Activated CD8-positive, alpha-beta memory T cell treated with anti-CD3 and anti-CD28 coated beads for 36 hours (primary cell): ENCODE measurements around the gene PNPLA6. TPM values are rescaled to one million over a fixed set of nuclear protein-coding genes. Genes with fewer than 3 reads are reported as not detected.
"Not testable (repeated sequence)": the region's sequence is repeated elsewhere in the genome, so short reads cannot be mapped to it uniquely, and the experiment has no call there.

Source experiments
- CTCF ChIA-PET: fragments of 350-600 bp; sonication (Branson Sonifier 250); formaldehyde crosslinking; loops from one replicate; lab custom pipeline; 2021; ENCODE audit warnings: antibody characterized with exemption; lab: Charles Lee
- POLR2A ChIA-PET: fragments of 350-600 bp; sonication (Branson Sonifier 250); formaldehyde crosslinking; loops from one replicate; lab custom pipeline; 2021; ENCODE audit warnings: antibody characterized with exemption; lab: Charles Lee
- total RNA-seq, 2 experiments: library from RNA; stranded (reverse); gene quantifications; one replicate each; pipeline ENCODE4 v1.2.3, GENCODE V29; 2021

The PNPLA6 gene
- total RNA-seq, 2 experiments from 2014 or later = 114 to 115 TPM

GRCh38 chr19:7527516-7528191 lies 7.9 kb upstream of the PNPLA6 start:
- ChIA-PET POLR2A (interaction anchor here (0.6 kb wide), 1 partner anchor 69 kb away, joined by 4 read pairs; no protein-coding TSS in a partner anchor), CTCF (interaction anchor here (0.6 kb wide), 1 partner anchor 942 kb away, joined by 3 read pairs; no protein-coding TSS in a partner anchor)

GRCh38 chr19:7528192-7528519 lies 7.4 kb upstream of the PNPLA6 start:
- ChIA-PET POLR2A (no interaction called here), CTCF (no interaction called here)

GRCh38 chr19:7528522-7529245 lies 6.8 kb upstream of the PNPLA6 start:
- ChIA-PET POLR2A (no interaction called here), CTCF (no interaction called here)

- ChIA-PET POLR2A (no interaction called here), CTCF (no interaction called here)
These were observed 6.3 kb upstream of the PNPLA6 start for GRCh38 chr19:7529246-7529600.

GRCh38 chr19:7529610-7530490 lies 5.7 kb upstream of the PNPLA6 start:
- CTCF ChIA-PET = no interaction called here
- POLR2A ChIA-PET = no interaction called here

GRCh38 chr19:7533281-7533885 lies 2.1 kb upstream of the PNPLA6 start:
- POLR2A ChIA-PET = interaction anchor here (0.6 to 0.8 kb wide), 3 partner anchors 11 to 188 kb away, joined by 3 to 6 read pairs (median 3); partner anchors contain the start of gene MCOLN1
- CTCF ChIA-PET = interaction anchor here (1.0 kb wide), 1 partner anchor 10 kb away, joined by 6 read pairs; no protein-coding TSS in a partner anchor

- ChIA-PET POLR2A (interaction anchor here (0.6 to 1.0 kb wide), 3 partner anchors 12 to 372 kb away, joined by 3 read pairs; no protein-coding TSS in a partner anchor), CTCF (interaction anchor here (0.6 to 1.4 kb wide), 2 partner anchors 141 to 180 kb away, joined by 3 to 5 read pairs; no protein-coding TSS in a partner anchor)
These were observed 1.5 kb upstream of the PNPLA6 start for GRCh38 chr19:7533925-7534480.

- CTCF ChIA-PET = interaction anchor here (0.6 to 1.4 kb wide), 4 partner anchors 12 to 181 kb away, joined by 3 to 5 read pairs (median 4); partner anchors contain the start of gene MCOLN1
- POLR2A ChIA-PET = interaction anchor here (0.6 to 1.0 kb wide), 2 partner anchors 13 to 24 kb away, joined by 3 read pairs; no protein-coding TSS in a partner anchor
These were observed 928 bp upstream of the PNPLA6 start for GRCh38 chr19:7534531-7535046.

- POLR2A ChIA-PET = no interaction called here
- CTCF ChIA-PET = interaction anchor here (1.0 to 1.2 kb wide), 2 partner anchors 13 to 145 kb away, joined by 3 to 4 read pairs; partner anchors contain the start of genes MCOLN1 and TRAPPC5
These were observed 630 bp downstream of the PNPLA6 start for GRCh38 chr19:7535998-7536695.

- POLR2A ChIA-PET = not testable (repeated sequence)
- CTCF ChIA-PET = interaction anchor here (0.7 kb wide), 1 partner anchor 190 kb away, joined by 3 read pairs; no protein-coding TSS in a partner anchor
These were observed 3.5 kb downstream of the PNPLA6 start for GRCh38 chr19:7538990-7539389.

GRCh38 chr19:7539827-7540425 lies 4.4 kb downstream of the PNPLA6 start:
- ChIA-PET CTCF (interaction anchor here (0.7 kb wide), 1 partner anchor 191 kb away, joined by 3 read pairs; no protein-coding TSS in a partner anchor), POLR2A (no interaction called here)

GRCh38 chr19:7540761-7541474 lies 5.4 kb downstream of the PNPLA6 start:
- CTCF ChIA-PET = interaction anchor here (0.6 kb wide), 1 partner anchor 337 kb away, joined by 3 read pairs; no protein-coding TSS in a partner anchor
- POLR2A ChIA-PET = no interaction called here

GRCh38 chr19:7541475-7541824 lies 5.9 kb downstream of the PNPLA6 start:
- ChIA-PET CTCF (interaction anchor here (0.6 to 1.5 kb wide), 2 partner anchors 27 to 337 kb away, joined by 3 read pairs; no protein-coding TSS in a partner anchor), POLR2A (no interaction called here)

GRCh38 chr19:7541828-7542443 lies 6.4 kb downstream of the PNPLA6 start:
- ChIA-PET POLR2A (interaction anchor here (0.6 kb wide), 1 partner anchor 167 kb away, joined by 3 read pairs; no protein-coding TSS in a partner anchor), CTCF (interaction anchor here (0.9 to 1.5 kb wide), 2 partner anchors 26 to 679 kb away, joined by 3 read pairs; no protein-coding TSS in a partner anchor)

GRCh38 chr19:7542556-7543348 lies 7.2 kb downstream of the PNPLA6 start:
- POLR2A ChIA-PET = interaction anchor here (0.6 kb wide), 1 partner anchor 167 kb away, joined by 3 read pairs; no protein-coding TSS in a partner anchor
- CTCF ChIA-PET = interaction anchor here (0.9 to 1.5 kb wide), 2 partner anchors 26 to 679 kb away, joined by 3 read pairs; no protein-coding TSS in a partner anchor
